Common myeloid progenitor, CD34-positive (primary cell): Measurements from ENCODE around the gene CDNF.

Experiments
- CTCF ChIA-PET: fragments of 350-600 bp; sonication (Branson Sonifier 250); formaldehyde crosslinking; loops from one replicate; lab custom pipeline; 2021; ENCODE audit warnings: antibody characterized with exemption; lab: Charles Lee
- POLR2A ChIA-PET: fragments of 350-600 bp; sonication (Branson Sonifier 250); formaldehyde crosslinking; loops from one replicate; lab custom pipeline; 2021; ENCODE audit warnings: antibody characterized with exemption; lab: Charles Lee
- DNase-seq, 3 donors: peaks; one replicate each; pipeline versions ENCODE4 v3.0.0 to v3.0.0-alpha.2; 2013
- H3K27ac ChIP-seq, 2 experiments: 1 replicate in 1 of 2; 2 replicates in 1 of 2; pipeline ENCODE4 v1.7.0; 2013; ENCODE audit warnings: inconsistent platforms in 2 of 2, low read length in 2 of 2, mild to moderate bottlenecking in 2 of 2, low read depth in 1 of 2, moderate library complexity in 1 of 2; ENCODE audit not compliant: severe bottlenecking in 2 of 2, insufficient read depth in 1 of 2, poor library complexity in 1 of 2
- H3K27me3 ChIP-seq, 5 experiments: replicated peaks in 2 of 5; 1 replicate in 3 of 5; 2 replicates in 2 of 5; pipeline versions ENCODE4 v1.6.1 to v1.7.0; 2013; ENCODE audit warnings: low read length in 4 of 5, mild to moderate bottlenecking in 2 of 5, moderate library complexity in 2 of 5, inconsistent platforms in 1 of 5; ENCODE audit not compliant: insufficient read depth in 5 of 5, control insufficient read depth in 4 of 5
- H3K36me3 ChIP-seq, 4 experiments: 1 replicate in 2 of 4; 2 replicates in 2 of 4; pipeline versions ENCODE4 v1.6.1 to v1.7.0; 2013; ENCODE audit warnings: low read length in 3 of 4, control low read depth in 1 of 4, mild to moderate bottlenecking in 1 of 4; ENCODE audit not compliant: control insufficient read depth in 4 of 4, insufficient read depth in 4 of 4
- H3K4me1 ChIP-seq, 4 experiments: 1 replicate in 3 of 4; 2 replicates in 1 of 4; pipeline versions ENCODE4 v1.6.1 to v1.7.1; 2013; ENCODE audit warnings: low read length in 3 of 4, mild to moderate bottlenecking in 3 of 4, control low read depth in 1 of 4, inconsistent platforms in 1 of 4, moderate library complexity in 1 of 4; ENCODE audit not compliant: control insufficient read depth in 4 of 4, insufficient read depth in 4 of 4; ENCODE audit errors: control extremely low read depth in 1 of 4
- H3K4me3 ChIP-seq, 7 experiments: 1 replicate in 4 of 7; 2 replicates in 3 of 7; pipeline versions ENCODE4 v1.5.1 to v1.7.0; 2013; ENCODE audit warnings: mild to moderate bottlenecking in 7 of 7, low read length in 6 of 7, moderate library complexity in 6 of 7, inconsistent platforms in 2 of 7, low read depth in 2 of 7, control low read depth in 1 of 7; ENCODE audit not compliant: insufficient read depth in 4 of 7, control insufficient read depth in 1 of 7; ENCODE audit errors: extremely low read depth in 1 of 7
- H3K9me3 ChIP-seq, 5 experiments: 1 replicate in 4 of 5; 2 replicates in 1 of 5; pipeline versions ENCODE4 v1.6.1 to v1.7.1; 2013; ENCODE audit warnings: low read length in 4 of 5, mild to moderate bottlenecking in 2 of 5, inconsistent platforms in 1 of 5, low read depth in 1 of 5, moderate library complexity in 1 of 5; ENCODE audit not compliant: control insufficient read depth in 4 of 5, insufficient read depth in 2 of 5; ENCODE audit errors: control extremely low read depth in 1 of 5
- WGBS: methylation state at CpG from one replicate; pipeline ENCODE4 v1.1.5; 2013; ENCODE audit not compliant: insufficient coverage; 5-methylcytosine and 5-hydroxymethylcytosine counted together

Gene CDNF

DNA sequence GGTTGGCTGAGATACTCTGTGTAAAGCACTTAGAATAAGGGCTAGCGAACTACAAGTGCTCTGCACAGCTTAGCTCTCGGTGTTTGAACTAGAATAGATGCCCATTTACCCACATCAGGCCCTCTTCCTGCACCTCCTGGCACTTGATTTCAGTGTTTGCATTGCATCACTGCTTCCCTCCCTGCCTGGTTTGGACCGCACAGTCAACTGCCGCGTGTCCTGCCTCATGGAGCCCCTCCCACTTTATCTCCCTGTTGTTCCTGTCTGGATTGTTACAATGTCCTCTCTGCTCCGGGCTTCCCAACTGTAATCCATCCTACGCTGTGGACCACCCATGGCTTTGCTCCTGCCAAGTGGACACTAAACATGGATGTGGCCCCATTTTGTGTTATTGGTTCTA lies 65.4 kb downstream of the CDNF start:
- ChIA-PET CTCF (interaction anchor here (1.5 kb wide), 1 partner anchor 19 kb away, joined by 3 read pairs; no protein-coding TSS in a partner anchor), POLR2A (no interaction called here)
- H3K27ac ChIP-seq, result no peak overlapping the region
- H3K36me3 ChIP-seq, result no peaks in the 10 kb centered on the region
- H3K4me1 ChIP-seq, result no peaks in the 10 kb centered on the region
- WGBS, result 98% methylated on average over 7 of the region's 7 CpGs
- peaks cover 0 to 2% (median 0%) of the 10 kb centered on the region in 5 experiments for H3K9me3 ChIP-seq
- no peaks in the 10 kb centered on the region for H3K27me3 ChIP-seq
- no peak overlapping the region for H3K4me3 ChIP-seq
- no peak for DNase-seq

DNA sequence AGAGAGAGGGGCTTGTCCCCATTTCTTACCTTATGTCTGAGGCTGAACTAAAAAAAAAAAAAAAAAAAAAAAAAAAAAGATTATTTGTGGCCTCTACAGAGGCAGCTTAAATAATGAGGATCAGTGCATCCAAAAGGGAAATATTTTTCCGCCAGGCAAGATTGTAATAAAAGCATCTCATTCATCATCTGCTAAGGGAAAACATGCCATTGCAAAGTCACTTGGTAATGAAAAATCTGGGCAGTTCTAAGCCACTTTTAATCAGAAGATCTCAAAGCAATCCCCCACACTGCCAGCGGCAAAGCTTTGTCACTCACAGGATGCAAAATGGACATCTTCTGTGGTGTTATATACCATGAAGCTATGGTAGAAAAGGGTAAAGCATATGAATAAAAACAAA lies 66.9 kb downstream of the CDNF start:
- Histone ChIP-seq H3K27me3 (no peaks in the 10 kb centered on the region), H3K36me3 (no peaks in the 10 kb centered on the region), H3K4me3 (no peak overlapping the region), H3K4me1 (no peaks in the 10 kb centered on the region), H3K27ac (no peak overlapping the region), H3K9me3 (peaks cover 0 to 2% (median 0%) of the 10 kb centered on the region in 5 experiments)
- CTCF ChIA-PET, result no interaction called here
- 100% methylated on average over 1 of the region's 2 CpGs for whole genome bisulfite sequencing
- DNase-seq, result no peak
- POLR2A ChIA-PET, result interaction anchor here (0.8 kb wide), 1 partner anchor 41 kb away, joined by 3 read pairs; no protein-coding TSS in a partner anchor
